GM12892 (cell line): ENCODE measurements around the gene SLC2A5.
A peak's percentile ranks its signal among the peaks of the same experiment; 100 is the strongest.
"Not testable (repeated sequence)": the region's sequence is repeated elsewhere in the genome, so short reads cannot be mapped to it uniquely, and the experiment has no call there.

Source experiments
- DNase-seq: peaks from one replicate; pipeline ENCODE4 v3.0.0; 2011; ENCODE audit not compliant: insufficient read length
- FAIRE-seq: peaks from 2 replicates; lab custom pipeline; 2011; peaks lifted over from hg19 to GRCh38; lab: Jason Lieb, UNC
- POLR2A ChIP-seq: IDR thresholded peaks from 2 replicates; pipeline ENCODE4 v1.6.1; 2011; ENCODE audit warnings: low read depth, low read length, control low read depth
- POLR2AphosphoS5 ChIP-seq: IDR thresholded peaks from 2 replicates; pipeline ENCODE4 v1.6.1; 2011; ENCODE audit warnings: low read depth, low read length, control low read depth
- TAF1 ChIP-seq: IDR thresholded peaks from 2 replicates; pipeline ENCODE4 v1.6.1; 2011; ENCODE audit warnings: low read depth, mild to moderate bottlenecking, control low read depth, low read length, borderline replicate concordance

The SLC2A5 gene

GRCh38 chr1:9024837-9025236, 44.6 kb downstream of the SLC2A5 start:
- FAIRE-seq (no peak), DNase-seq (no peak)
- TF ChIP-seq TAF1 (no peak), POLR2AphosphoS5 (no peak), POLR2A (no peak)

- no peak for TF ChIP-seq POLR2A
- no peak for TF ChIP-seq POLR2AphosphoS5
- TF ChIP-seq TAF1: no peak
- FAIRE-seq: no peak
Measured at GRCh38 chr1:9022773-9023172, 46.7 kb downstream of the SLC2A5 start.

GRCh38 chr1:9022026-9022738, 47.3 kb downstream of the SLC2A5 start:
- DNase-seq, FAIRE-seq: not testable (repeated sequence)

More at GRCh38 chr1:9022773-9023172, 46.7 kb downstream of the SLC2A5 start:
- no peak for DNase-seq

- TF ChIP-seq POLR2A (no peak), TAF1 (no peak), POLR2AphosphoS5 (no peak)
- FAIRE-seq: no peak
- DNase-seq: no peak
Measured at GRCh38 chr1:9020305-9020704, 49.1 kb downstream of the SLC2A5 start.

GRCh38 chr1:9019896-9020295, 49.5 kb downstream of the SLC2A5 start:
- no peak for TF ChIP-seq TAF1
- no peak for TF ChIP-seq POLR2AphosphoS5
- TF ChIP-seq POLR2A: no peak
- no peak for FAIRE-seq

GRCh38 chr1:9018333-9018732, 51.1 kb downstream of the SLC2A5 start:
- TF ChIP-seq TAF1: no peak
- no peak for TF ChIP-seq POLR2A
- TF ChIP-seq POLR2AphosphoS5: no peak
- DNase-seq: no peak
- no peak for FAIRE-seq

More at GRCh38 chr1:9019896-9020295, 49.5 kb downstream of the SLC2A5 start:
- no peak for DNase-seq

GRCh38 chr1:9016455-9016854, 53.0 kb downstream of the SLC2A5 start:
- FAIRE-seq (no peak), DNase-seq (no peak)

GRCh38 chr1:9014475-9015375, 54.7 kb downstream of the SLC2A5 start:
- DNase-seq (no peak), FAIRE-seq (no peak)
- TF ChIP-seq POLR2AphosphoS5 (no peak), POLR2A (no peak), TAF1 (no peak)

More at GRCh38 chr1:9016455-9016854, 53.0 kb downstream of the SLC2A5 start:
- TF ChIP-seq POLR2A (no peak), TAF1 (no peak), POLR2AphosphoS5 (no peak)

GRCh38 chr1:9013819-9014218, 55.6 kb downstream of the SLC2A5 start:
- FAIRE-seq (no peak), DNase-seq (no peak)
- TF ChIP-seq POLR2A: no peak
- no peak for TF ChIP-seq POLR2AphosphoS5
- no peak for TF ChIP-seq TAF1

GRCh38 chr1:9010781-9011323, 58.6 kb downstream of the SLC2A5 start:
- DNase-seq (no peak), FAIRE-seq (no peak)
- TF ChIP-seq POLR2A (no peak), POLR2AphosphoS5 (no peak), TAF1 (no peak)

- DNase-seq (peak; percentile 69), FAIRE-seq (peak; percentile 77)
Measured at GRCh38 chr1:9009438-9010370, 59.7 kb downstream of the SLC2A5 start.

More at GRCh38 chr1:9009438-9010370, 59.7 kb downstream of the SLC2A5 start:
- no peak for TF ChIP-seq TAF1
- peak; percentile 93 for TF ChIP-seq POLR2AphosphoS5
- TF ChIP-seq POLR2A: peak; percentile 85
